Astrocyte of the cerebellum (primary cell): Measurements from ENCODE around the gene PLEKHM3.
"Not testable (repeated sequence)": the region's sequence is repeated elsewhere in the genome, so short reads cannot be mapped to it uniquely, and the experiment has no call there.

Source experiments
- DNase-seq: peaks from one replicate; pipeline ENCODE4 v3.0.0-alpha.2; 2011; ENCODE audit warnings: low read depth
- H3K4me3 ChIP-seq: 2 replicates; pipeline ENCODE4 v1.5.1; 2011; ENCODE audit warnings: mild to moderate bottlenecking, low read depth, low read length, moderate library complexity
- in situ Hi-C: cut with HindIII; loops from 2 replicates; pipeline ENCODE4 v1.10.0; 2017; ENCODE audit warnings: low sequenced_read_pairs
- TF ChIP-seq, protein P1 (sequence below): IDR thresholded peaks from 2 replicates; pipeline ENCODE4 v1.5.1; 2012; ENCODE audit warnings: low read length, low read depth, moderate library complexity, mild to moderate bottlenecking; ENCODE audit errors: missing control alignments

PLEKHM3 gene

DNA sequence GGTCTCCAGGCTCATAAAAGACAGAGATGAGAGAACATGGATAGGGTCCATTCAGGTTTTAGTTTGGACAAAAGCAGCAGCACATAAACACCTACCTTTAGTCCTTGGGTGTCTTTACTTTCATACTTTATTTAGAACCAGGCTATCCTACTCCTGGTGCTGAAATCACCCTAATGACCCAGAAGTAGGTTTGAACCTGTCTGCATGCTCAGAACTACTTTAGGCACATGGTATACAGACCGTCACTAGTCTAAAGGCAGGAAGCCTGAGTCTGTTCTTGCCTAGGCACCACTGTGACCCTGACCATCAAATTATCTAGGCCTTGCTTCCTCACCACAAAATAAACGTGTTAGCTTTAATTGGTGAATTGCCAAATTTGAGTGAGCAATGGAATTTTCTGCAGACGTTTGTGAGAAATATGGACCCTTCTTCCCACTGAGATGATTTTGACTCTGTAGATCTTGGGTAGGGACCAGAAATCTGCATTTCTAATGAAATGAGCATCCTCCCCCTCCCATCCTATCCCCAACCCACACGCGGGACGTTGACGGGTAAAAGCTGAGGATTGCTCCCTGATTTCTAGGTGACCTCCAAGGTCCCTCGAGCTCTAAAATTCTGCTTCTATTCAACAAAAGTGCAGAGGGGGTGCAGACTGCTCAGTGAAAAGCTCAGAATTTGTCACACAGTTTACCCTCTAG, 75.1 kb downstream of the PLEKHM3 start:
- no peak for DNase-seq
- TF ChIP-seq, protein P1, sequence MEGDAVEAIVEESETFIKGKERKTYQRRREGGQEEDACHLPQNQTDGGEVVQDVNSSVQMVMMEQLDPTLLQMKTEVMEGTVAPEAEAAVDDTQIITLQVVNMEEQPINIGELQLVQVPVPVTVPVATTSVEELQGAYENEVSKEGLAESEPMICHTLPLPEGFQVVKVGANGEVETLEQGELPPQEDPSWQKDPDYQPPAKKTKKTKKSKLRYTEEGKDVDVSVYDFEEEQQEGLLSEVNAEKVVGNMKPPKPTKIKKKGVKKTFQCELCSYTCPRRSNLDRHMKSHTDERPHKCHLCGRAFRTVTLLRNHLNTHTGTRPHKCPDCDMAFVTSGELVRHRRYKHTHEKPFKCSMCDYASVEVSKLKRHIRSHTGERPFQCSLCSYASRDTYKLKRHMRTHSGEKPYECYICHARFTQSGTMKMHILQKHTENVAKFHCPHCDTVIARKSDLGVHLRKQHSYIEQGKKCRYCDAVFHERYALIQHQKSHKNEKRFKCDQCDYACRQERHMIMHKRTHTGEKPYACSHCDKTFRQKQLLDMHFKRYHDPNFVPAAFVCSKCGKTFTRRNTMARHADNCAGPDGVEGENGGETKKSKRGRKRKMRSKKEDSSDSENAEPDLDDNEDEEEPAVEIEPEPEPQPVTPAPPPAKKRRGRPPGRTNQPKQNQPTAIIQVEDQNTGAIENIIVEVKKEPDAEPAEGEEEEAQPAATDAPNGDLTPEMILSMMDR = no peak
- in situ Hi-C loops = no loop called here

DNA sequence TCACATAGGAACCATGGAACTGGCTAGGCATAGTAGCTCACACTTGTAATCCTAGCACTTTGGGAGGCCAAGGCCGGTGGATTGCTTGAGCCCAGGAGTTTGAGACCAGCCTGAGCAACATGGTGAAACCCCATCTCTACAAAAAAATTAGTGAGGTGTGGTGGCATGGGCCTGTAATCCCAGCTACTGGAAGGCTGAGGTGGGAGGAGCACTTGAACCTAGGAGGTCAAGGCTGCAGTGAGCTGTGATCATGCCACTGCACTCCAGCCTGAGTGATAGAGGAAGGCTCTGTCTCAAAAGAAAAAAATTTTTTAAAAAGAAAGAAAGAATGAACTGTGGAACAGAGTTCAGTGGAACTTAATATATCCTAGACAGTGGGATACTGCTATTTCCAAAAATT, 76.1 kb downstream of the PLEKHM3 start:
- DNase-seq, H3K4me3 ChIP-seq, in situ Hi-C loops: not testable (repeated sequence)

More for the DNA sequence above, 75.1 kb downstream of the PLEKHM3 start:
- no peak overlapping the region for H3K4me3 ChIP-seq

DNA sequence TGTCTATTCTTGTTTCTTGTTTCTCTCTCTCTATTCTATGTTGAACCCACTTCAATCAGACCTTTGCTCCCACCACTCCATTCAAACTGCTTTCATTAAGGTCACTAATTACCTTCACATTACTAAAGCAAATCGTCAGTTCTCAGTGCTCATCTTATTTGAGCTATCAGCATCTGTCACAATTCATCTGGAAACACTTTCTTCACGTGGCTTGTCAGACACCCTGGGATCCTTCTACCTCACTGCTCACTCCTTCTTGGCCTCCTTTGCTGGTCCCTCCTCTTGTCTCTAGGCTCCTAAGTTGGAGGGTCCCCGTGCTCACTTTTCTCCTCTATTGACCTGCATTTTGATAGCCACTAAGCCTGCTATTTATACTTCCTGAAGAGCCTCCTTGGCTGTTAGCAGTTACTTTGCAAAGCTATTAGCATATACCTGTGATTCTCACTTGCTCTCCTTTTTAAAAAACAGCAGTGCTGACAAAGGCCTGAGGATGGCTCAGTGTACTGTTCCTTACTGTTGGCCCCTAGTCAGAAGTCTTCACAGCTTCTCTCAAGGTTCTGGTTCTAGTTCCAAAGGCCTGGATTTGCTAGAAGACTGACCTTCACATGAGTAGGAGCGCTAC, 80.2 kb downstream of the PLEKHM3 start:
- H3K4me3 ChIP-seq = no peak overlapping the region
- DNase-seq = no peak
- in situ Hi-C loops = no loop called here
- TF ChIP-seq, protein P1 = no peak

DNA sequence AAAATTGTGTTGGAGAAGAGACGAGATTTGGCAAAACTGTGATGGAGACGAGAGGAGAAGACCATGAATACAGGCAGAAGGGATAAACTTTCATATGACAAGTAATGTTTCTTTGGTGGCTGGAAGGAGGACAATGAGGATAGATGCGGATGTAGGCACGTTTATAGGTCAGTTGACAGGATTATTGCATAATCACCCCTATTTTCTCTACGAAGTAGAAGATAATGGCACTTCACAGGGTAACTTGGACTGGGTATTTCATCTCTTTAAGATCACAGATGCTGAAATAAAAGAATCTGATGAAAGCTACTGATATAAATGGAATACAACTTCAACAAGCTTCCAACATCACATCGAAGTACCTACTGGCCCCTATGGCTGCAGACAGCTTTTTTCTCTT, 81.0 kb downstream of the PLEKHM3 start:
- no peak overlapping the region for H3K4me3 ChIP-seq
- no peak for DNase-seq
- TF ChIP-seq, protein P1 = no peak
- in situ Hi-C loops = no loop called here

DNA sequence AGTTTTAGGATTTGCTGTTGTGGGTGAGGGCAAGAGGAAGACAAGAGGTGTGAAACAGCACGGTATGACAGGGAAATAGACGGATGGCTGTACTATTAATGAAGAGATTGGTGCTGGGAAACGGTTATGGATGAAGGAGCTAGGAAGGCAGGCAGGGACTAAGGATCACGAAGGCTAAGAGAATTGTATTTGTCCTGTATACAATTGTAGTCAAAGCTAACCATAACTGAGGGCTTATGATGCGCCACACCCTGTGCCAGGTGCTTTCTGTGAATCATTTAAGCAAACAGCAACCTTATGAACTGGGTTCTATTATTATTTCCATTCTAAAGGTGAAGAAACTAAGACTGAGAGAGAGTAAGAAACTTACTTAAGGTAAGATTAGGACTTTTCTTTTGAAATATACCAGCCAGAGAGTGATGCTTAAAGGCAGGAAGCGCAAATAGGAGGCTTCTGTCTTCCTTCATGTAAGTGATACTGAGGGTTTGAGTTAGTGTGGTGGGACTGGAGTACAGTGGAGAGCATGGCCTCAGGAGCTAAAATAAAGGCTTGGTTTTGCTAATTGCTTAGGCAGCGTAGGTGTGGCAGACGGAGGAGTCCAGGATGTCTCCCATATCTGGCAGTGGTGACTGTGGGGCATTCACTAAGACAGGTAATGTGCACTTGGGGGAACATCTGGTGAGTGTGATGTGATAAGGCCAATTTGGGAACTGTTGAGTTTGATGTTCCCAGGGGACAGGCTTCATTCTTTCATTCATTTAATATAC, 85.8 kb downstream of the PLEKHM3 start:
- DNase-seq = no peak
- TF ChIP-seq, protein P1 = no peak
- in situ Hi-C loops = no loop called here

DNA sequence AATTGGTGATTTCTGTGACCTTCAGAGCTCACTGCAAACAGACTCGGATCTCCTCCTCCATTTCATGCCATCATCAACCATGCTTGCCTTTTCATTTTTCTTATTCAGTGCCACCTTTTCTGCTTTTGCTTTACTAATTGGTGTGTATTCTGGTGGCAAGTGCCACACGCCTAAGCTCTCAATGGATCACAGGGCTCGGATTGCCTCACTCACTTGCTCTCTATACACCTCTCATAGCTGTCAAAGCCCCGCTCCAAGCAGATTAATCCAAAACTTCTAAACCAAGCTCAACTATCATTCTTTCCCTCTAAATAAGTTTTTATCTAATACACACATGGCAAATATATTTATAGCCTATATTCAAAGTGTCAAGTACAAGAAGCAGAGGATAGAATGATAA, 86.4 kb downstream of the PLEKHM3 start:
- in situ Hi-C loops = no loop called here
- TF ChIP-seq, protein P1 = no peak
- no peak for DNase-seq
- no peak overlapping the region for H3K4me3 ChIP-seq

More for the DNA sequence above, 85.8 kb downstream of the PLEKHM3 start:
- no peak overlapping the region for H3K4me3 ChIP-seq

DNA sequence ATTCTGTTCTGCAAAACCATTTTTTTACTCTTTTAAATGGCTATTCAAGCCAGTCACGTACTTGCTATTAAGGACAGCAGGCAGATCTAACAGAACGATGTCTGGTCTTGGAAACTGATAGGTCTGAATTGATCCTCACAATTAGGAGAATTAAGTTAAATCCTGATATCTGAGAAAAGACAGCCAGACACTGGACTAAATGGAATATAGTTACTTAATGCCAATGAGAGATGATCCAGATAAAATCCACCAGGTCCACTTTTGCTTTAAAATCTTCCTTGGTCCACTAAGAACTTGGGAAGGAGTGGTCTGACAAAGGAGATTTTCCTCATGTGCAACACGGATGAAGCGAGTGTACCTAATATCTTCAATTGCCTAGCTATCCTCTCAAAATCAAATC, 86.9 kb downstream of the PLEKHM3 start:
- TF ChIP-seq, protein P1 = no peak
- in situ Hi-C loops = no loop called here
- no peak for DNase-seq
- no peak overlapping the region for H3K4me3 ChIP-seq
